AG09309 (cell line): ENCODE measurements around the gene NANS.
"Not testable (repeated sequence)": the region's sequence is repeated elsewhere in the genome, so short reads cannot be mapped to it uniquely, and the experiment has no call there.

Source experiments
- DNase-seq: peaks from one replicate; pipeline ENCODE4 v3.0.0-alpha.2; 2010; ENCODE audit warnings: low read depth
- H3K4me3 ChIP-seq: 2 replicates; pipeline ENCODE4 v1.5.1; 2011; ENCODE audit warnings: mild to moderate bottlenecking, low read depth, low read length, moderate library complexity; ENCODE audit not compliant: control insufficient read depth
- CTCF ChIP-seq: IDR thresholded peaks from 2 replicates; pipeline ENCODE4 v1.5.1; 2011; ENCODE audit warnings: mild to moderate bottlenecking, low read depth, low read length, inconsistent platforms; ENCODE audit not compliant: insufficient read depth, control insufficient read depth; ENCODE audit errors: missing control alignments

Gene NANS

DNA sequence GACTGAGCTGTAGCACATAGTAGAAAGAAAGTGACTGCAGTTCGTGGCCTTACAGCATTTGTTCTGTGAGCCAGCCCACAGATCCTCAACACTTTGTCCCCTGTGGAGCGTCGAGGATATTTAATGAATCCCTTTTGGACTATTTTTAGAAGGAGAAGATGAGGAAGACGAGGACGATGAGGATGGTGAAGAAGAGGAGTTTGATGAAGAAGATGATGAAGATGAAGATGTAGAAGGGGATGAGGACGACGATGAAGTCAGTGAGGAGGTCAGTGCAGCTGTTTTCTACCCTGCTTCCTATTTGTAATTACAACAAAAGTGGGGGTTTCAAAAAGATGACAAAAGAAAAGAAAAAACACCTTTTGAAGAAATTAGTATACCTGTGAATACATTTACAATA, 45.4 kb upstream of the NANS start:
- no peak overlapping the region for H3K4me3 ChIP-seq
- no peak for DNase-seq
- TF ChIP-seq CTCF: no peak

- TF ChIP-seq CTCF: no peak
- DNase-seq: no peak
- no peak overlapping the region for H3K4me3 ChIP-seq
These were observed 40.3 kb upstream of the NANS start for GRCh38 chr9:98016137-98016680.

GRCh38 chr9:98017306-98017705, 39.2 kb upstream of the NANS start:
- no peak overlapping the region for H3K4me3 ChIP-seq
- TF ChIP-seq CTCF: no peak
- DNase-seq: no peak

DNA sequence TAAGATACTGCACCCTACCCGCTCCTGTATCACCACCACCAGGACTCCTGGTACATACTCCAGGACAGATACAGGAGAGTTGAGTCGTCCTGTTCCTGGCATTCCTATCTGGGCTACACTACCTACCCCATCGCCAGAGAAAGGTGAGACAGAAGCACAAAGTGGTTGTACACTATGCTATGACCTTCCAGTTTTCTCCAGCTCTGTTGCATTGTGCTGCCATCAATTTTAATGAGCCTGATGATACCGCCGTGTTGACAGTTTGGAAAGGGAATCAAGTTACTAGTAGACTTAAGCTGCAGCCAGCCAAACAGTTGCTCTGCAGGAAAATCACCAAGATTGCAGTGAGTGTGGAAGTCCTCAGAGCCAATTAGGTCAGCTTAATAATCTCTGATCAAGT, 38.2 kb upstream of the NANS start:
- TF ChIP-seq CTCF: no peak
- DNase-seq: no peak
- no peak overlapping the region for H3K4me3 ChIP-seq

GRCh38 chr9:98019098-98019497, 37.4 kb upstream of the NANS start:
- TF ChIP-seq CTCF: no peak
- no peak overlapping the region for H3K4me3 ChIP-seq
- DNase-seq: no peak

GRCh38 chr9:98019869-98020268, 36.7 kb upstream of the NANS start:
- not testable (repeated sequence) for H3K4me3 ChIP-seq, DNase-seq

GRCh38 chr9:98020476-98021145, 35.9 kb upstream of the NANS start:
- H3K4me3 ChIP-seq: no peak overlapping the region
- DNase-seq: no peak
- TF ChIP-seq CTCF: no peak
